ENCODE results near the gene PIGZ.

PIGZ gene

GRCh38 chr3:197001972-197002700 is 33.5 kb upstream of the PIGZ start:
- no peak for TF ChIP-seq CTCF (IDR thresholded peaks at IDR 0.05; ENCODE audit: extremely low read depth, insufficient read depth, missing control alignments)
- in situ Hi-C loops (cut with MboI; ENCODE audit: low pct_unique_long_range_greater_than_20kb, low sequenced_read_pairs, unreplicated experiment) = loop anchor here (25.0 kb wide), 2 partner anchors 185 to 510 kb away; no protein-coding TSS in a partner anchor
- DNase-seq (ENCODE audit: low spot score) = no peak

- in situ Hi-C loops (cut with MboI; ENCODE audit: low pct_unique_long_range_greater_than_20kb, low sequenced_read_pairs, unreplicated experiment) = loop anchor here (25.0 kb wide), 2 partner anchors 186 to 511 kb away; no protein-coding TSS in a partner anchor
- no peak for DNase-seq (ENCODE audit: low spot score)
These were observed 32.7 kb upstream of the PIGZ start for GRCh38 chr3:197001106-197001971.

GRCh38 chr3:197000211-197000610 is 31.6 kb upstream of the PIGZ start:
- no peak for DNase-seq (ENCODE audit: low spot score)
- no peak for TF ChIP-seq CTCF (IDR thresholded peaks at IDR 0.05; ENCODE audit: extremely low read depth, insufficient read depth, missing control alignments)
- in situ Hi-C loops (cut with MboI; ENCODE audit: low pct_unique_long_range_greater_than_20kb, low sequenced_read_pairs, unreplicated experiment) = loop anchor here (25.0 kb wide), 2 partner anchors 187 to 512 kb away; no protein-coding TSS in a partner anchor

More at GRCh38 chr3:197001106-197001971, 32.7 kb upstream of the PIGZ start:
- no peak for TF ChIP-seq CTCF (IDR thresholded peaks at IDR 0.05; ENCODE audit: extremely low read depth, insufficient read depth, missing control alignments)

- no peak for DNase-seq (ENCODE audit: low spot score)
- TF ChIP-seq CTCF (IDR thresholded peaks at IDR 0.05; ENCODE audit: extremely low read depth, insufficient read depth, missing control alignments) = no peak
- in situ Hi-C loops (cut with MboI; ENCODE audit: low pct_unique_long_range_greater_than_20kb, low sequenced_read_pairs, unreplicated experiment) = no loop called here
These were observed 30.5 kb upstream of the PIGZ start for GRCh38 chr3:196998966-196999760.

GRCh38 chr3:196997311-196997710 is 28.7 kb upstream of the PIGZ start:
- in situ Hi-C loops (cut with MboI; ENCODE audit: low pct_unique_long_range_greater_than_20kb, low sequenced_read_pairs, unreplicated experiment) = no loop called here
- TF ChIP-seq CTCF (IDR thresholded peaks at IDR 0.05; ENCODE audit: extremely low read depth, insufficient read depth, missing control alignments) = no peak
- no peak for DNase-seq (ENCODE audit: low spot score)
